Measurements from ENCODE around the gene ZNF239.
"Not testable (repeated sequence)": the region's sequence is repeated elsewhere in the genome, so short reads cannot be mapped to it uniquely, and the experiment has no call there.

The ZNF239 gene

DNA sequence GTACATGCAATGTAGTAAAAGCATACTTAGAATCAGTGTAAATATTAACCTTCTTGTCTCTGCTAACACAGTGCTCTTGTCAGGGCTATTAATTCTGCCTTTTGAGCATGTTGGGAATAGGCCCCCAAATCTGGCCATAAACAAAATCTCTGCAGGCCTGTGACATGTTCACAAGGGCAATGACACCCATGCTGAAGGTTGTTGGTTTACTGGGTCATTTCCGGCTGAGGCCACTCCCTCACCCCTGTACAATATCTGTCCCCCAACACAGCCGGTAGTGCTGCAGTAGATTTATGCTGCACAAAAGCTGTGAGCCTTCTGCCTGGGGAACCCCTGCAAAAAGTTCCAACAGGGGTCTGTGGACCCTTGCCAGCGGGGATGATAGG, 12.3 kb upstream of the ZNF239 start:
- not testable (repeated sequence) for H3K9me3 ChIP-seq (replicated peaks in 1 of 2; ENCODE audit: control insufficient read depth in 2 of 2, insufficient read depth in 1 of 2, low read depth in 1 of 2, low read length in 2 of 2); H3K36me3 ChIP-seq (replicated peaks in 1 of 2; ENCODE audit: control insufficient read depth in 2 of 2, insufficient read depth in 2 of 2, low read length in 2 of 2); H3K4me1 ChIP-seq (ENCODE audit: control insufficient read depth in 2 of 2, insufficient read depth in 1 of 2, low read depth in 1 of 2, low read length in 2 of 2); H3K23ac ChIP-seq (ENCODE audit: low read depth, low read length, poor library complexity); H3K14ac ChIP-seq (ENCODE audit: low read length); H2BK15ac ChIP-seq (ENCODE audit: low read length); H3K27ac ChIP-seq (replicated peaks; ENCODE audit: low read length); H2AK5ac ChIP-seq (ENCODE audit: low read depth, low read length); H4K8ac ChIP-seq (ENCODE audit: low read depth, low read length); H3K4me2 ChIP-seq (ENCODE audit: insufficient read depth, low read length, poor library complexity, severe bottlenecking); H2BK12ac ChIP-seq (ENCODE audit: low read length); H2BK5ac ChIP-seq (ENCODE audit: low read length); H4K91ac ChIP-seq (ENCODE audit: low read depth, low read length, poor library complexity); H2BK120ac ChIP-seq (ENCODE audit: low read depth, low read length); DNase-seq (ENCODE audit: low spot score); H3K4ac ChIP-seq (ENCODE audit: low read length); H3K79me1 ChIP-seq (ENCODE audit: low read depth, low read length); H3K4me3 ChIP-seq (ENCODE audit: low read length in 2 of 2); H3K18ac ChIP-seq (ENCODE audit: low read length); H3K27me3 ChIP-seq (ENCODE audit: control insufficient read depth in 3 of 3, insufficient read depth in 3 of 3, low read depth in 1 of 3, low read length in 3 of 3); H2AFZ ChIP-seq (ENCODE audit: low read length); H3K9ac ChIP-seq (ENCODE audit: low read depth, low read length, poor library complexity)
- WGBS, 2 donors (ENCODE audit: extremely low coverage in 2 of 2, insufficient read length in 2 of 2, insufficient replicate concordance in 1 of 2): no CpG with 5 or more reads among the region's 3 CpGs

DNA sequence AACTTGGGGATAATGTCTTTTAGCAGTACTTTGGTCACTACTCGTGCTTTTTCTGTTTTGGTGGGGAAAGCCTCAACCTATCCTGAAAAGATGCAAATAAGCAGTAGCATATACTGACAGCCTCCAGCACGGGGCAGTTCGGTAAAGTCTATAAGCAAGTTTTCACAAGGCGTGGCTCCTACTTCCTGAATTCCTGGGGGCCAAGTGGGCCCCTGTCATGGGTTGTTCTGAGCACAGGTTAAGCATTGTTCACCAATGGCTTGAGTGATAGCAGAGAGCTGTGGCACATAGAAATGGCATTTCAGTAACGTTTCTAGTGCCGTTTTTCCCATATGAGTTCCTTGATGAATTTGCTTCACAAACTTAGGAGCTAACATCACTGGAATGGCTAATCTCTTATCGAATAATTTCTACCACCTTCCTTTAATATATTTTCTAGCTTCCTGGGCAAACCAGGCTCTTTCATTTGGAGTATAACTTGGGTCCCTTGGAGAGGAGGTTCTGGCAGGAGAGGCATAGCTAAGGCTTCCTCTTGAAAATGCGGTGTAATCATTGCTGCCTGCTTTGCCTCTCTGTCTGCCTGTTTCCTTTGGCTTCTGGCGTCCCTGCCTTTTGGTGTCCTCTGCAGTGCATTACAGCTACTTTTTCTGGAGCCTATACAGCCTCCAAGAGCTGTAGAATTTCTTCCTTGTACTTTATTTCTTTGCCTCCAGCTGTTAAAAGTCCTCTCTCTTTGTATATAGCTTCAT, 11.7 kb upstream of the ZNF239 start:
- no peak overlapping the region for H3K4me2 ChIP-seq (ENCODE audit: insufficient read depth, low read length, poor library complexity, severe bottlenecking)
- no peak overlapping the region for H3K27ac ChIP-seq (replicated peaks; ENCODE audit: low read length)
- H2AFZ ChIP-seq (ENCODE audit: low read length): no peak overlapping the region
- H3K36me3 ChIP-seq (replicated peaks in 1 of 2; ENCODE audit: control insufficient read depth in 2 of 2, insufficient read depth in 2 of 2, low read length in 2 of 2): no peaks in the 10 kb centered on the region
- H4K8ac ChIP-seq (ENCODE audit: low read depth, low read length): no peak overlapping the region
- H3K18ac ChIP-seq (ENCODE audit: low read length): no peak overlapping the region
- H3K27me3 ChIP-seq (ENCODE audit: control insufficient read depth in 3 of 3, insufficient read depth in 3 of 3, low read depth in 1 of 3, low read length in 3 of 3): no peaks in the 10 kb centered on the region
- H2BK120ac ChIP-seq (ENCODE audit: low read depth, low read length): no peak overlapping the region
- H3K4me1 ChIP-seq (ENCODE audit: control insufficient read depth in 2 of 2, insufficient read depth in 1 of 2, low read depth in 1 of 2, low read length in 2 of 2): no peaks in the 10 kb centered on the region
- H3K9ac ChIP-seq (ENCODE audit: low read depth, low read length, poor library complexity): no peak overlapping the region
- DNase-seq (ENCODE audit: low spot score): no peak
- H3K4ac ChIP-seq (ENCODE audit: low read length): no peak overlapping the region
- no peak overlapping the region for H3K14ac ChIP-seq (ENCODE audit: low read length)
- H4K91ac ChIP-seq (ENCODE audit: low read depth, low read length, poor library complexity): no peak overlapping the region
- WGBS, 2 donors (ENCODE audit: extremely low coverage in 2 of 2, insufficient read length in 2 of 2, insufficient replicate concordance in 1 of 2): no CpG with 5 or more reads among the region's 9 CpGs
- H3K79me1 ChIP-seq (ENCODE audit: low read depth, low read length): no peaks in the 10 kb centered on the region
- no peak overlapping the region for H2BK15ac ChIP-seq (ENCODE audit: low read length)
- H2BK5ac ChIP-seq (ENCODE audit: low read length): no peak overlapping the region
- H2BK12ac ChIP-seq (ENCODE audit: low read length): no peak overlapping the region
- H3K9me3 ChIP-seq (replicated peaks in 1 of 2; ENCODE audit: control insufficient read depth in 2 of 2, insufficient read depth in 1 of 2, low read depth in 1 of 2, low read length in 2 of 2): peaks cover 0 to 2% of the 10 kb centered on the region in 2 donors
- H2AK5ac ChIP-seq (ENCODE audit: low read depth, low read length): no peak overlapping the region
- H3K23ac ChIP-seq (ENCODE audit: low read depth, low read length, poor library complexity): no peak overlapping the region
- H3K4me3 ChIP-seq (ENCODE audit: low read length in 2 of 2): no peak overlapping the region

DNA sequence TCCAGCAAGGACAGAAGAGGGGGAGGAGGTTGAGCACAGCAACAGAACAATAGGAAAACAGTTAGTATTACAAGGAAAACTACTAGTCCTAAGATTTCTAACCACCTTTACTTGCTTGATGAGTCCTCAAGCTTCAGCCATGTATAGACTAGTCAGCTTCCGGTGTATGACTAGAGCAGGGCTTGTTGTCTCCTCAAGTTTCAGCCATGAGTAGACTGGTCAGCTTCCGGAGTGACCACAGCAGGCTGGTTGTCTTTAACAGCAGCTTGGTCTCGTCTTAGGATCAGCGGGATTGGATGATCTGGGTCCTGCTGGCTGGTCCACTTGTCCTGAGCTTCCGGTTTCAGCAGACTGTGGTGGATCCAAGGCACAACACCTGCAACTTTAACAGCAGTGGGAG, 10.6 kb upstream of the ZNF239 start:
- Histone ChIP-seq H4K8ac (ENCODE audit: low read depth, low read length) (no peak overlapping the region), H3K9me3 (replicated peaks in 1 of 2; ENCODE audit: control insufficient read depth in 2 of 2, insufficient read depth in 1 of 2, low read depth in 1 of 2, low read length in 2 of 2) (peaks cover 0 to 2% of the 10 kb centered on the region in 2 donors), H3K4me1 (ENCODE audit: control insufficient read depth in 2 of 2, insufficient read depth in 1 of 2, low read depth in 1 of 2, low read length in 2 of 2) (no peaks in the 10 kb centered on the region), H3K4me2 (ENCODE audit: insufficient read depth, low read length, poor library complexity, severe bottlenecking) (no peak overlapping the region), H3K27me3 (ENCODE audit: control insufficient read depth in 3 of 3, insufficient read depth in 3 of 3, low read depth in 1 of 3, low read length in 3 of 3) (no peaks in the 10 kb centered on the region), H3K14ac (ENCODE audit: low read length) (no peak overlapping the region), H3K36me3 (replicated peaks in 1 of 2; ENCODE audit: control insufficient read depth in 2 of 2, insufficient read depth in 2 of 2, low read length in 2 of 2) (no peaks in the 10 kb centered on the region), H2AFZ (ENCODE audit: low read length) (no peak overlapping the region), H3K18ac (ENCODE audit: low read length) (no peak overlapping the region), H2BK5ac (ENCODE audit: low read length) (no peak overlapping the region), H3K79me1 (ENCODE audit: low read depth, low read length) (no peaks in the 10 kb centered on the region), H4K91ac (ENCODE audit: low read depth, low read length, poor library complexity) (no peak overlapping the region), H2BK120ac (ENCODE audit: low read depth, low read length) (no peak overlapping the region), H3K4ac (ENCODE audit: low read length) (no peak overlapping the region), H3K4me3 (ENCODE audit: low read length in 2 of 2) (no peak overlapping the region), H3K23ac (ENCODE audit: low read depth, low read length, poor library complexity) (no peak overlapping the region), H2AK5ac (ENCODE audit: low read depth, low read length) (no peak overlapping the region), H3K27ac (replicated peaks; ENCODE audit: low read length) (no peak overlapping the region), H2BK12ac (ENCODE audit: low read length) (no peak overlapping the region), H3K9ac (ENCODE audit: low read depth, low read length, poor library complexity) (no peak overlapping the region), H2BK15ac (ENCODE audit: low read length) (no peak overlapping the region)
- DNase-seq (ENCODE audit: low spot score): no peak
- WGBS, 2 donors (ENCODE audit: extremely low coverage in 2 of 2, insufficient read length in 2 of 2, insufficient replicate concordance in 1 of 2): no CpG with 5 or more reads among the region's 5 CpGs

DNA sequence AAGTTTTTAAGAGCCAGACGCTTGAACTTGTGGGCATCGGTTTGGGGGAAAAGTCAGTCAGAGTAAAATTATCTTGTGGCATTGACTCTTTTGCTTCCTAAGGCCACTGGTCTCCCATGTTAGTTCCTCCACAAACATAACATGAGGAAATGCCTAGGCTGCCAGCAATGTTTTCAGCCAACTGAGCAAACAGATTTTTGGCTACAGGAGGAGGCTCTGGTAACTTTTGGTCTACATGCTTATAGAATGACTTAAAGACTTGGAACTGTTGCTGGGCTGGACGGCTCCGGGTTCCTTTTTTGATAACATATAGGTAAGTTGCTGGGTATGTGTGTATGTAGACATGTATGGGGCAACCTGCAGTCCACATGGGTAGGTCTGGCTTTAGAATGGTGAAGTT, 9.6 kb upstream of the ZNF239 start:
- no peaks in the 10 kb centered on the region for H3K27me3 ChIP-seq (ENCODE audit: control insufficient read depth in 3 of 3, insufficient read depth in 3 of 3, low read depth in 1 of 3, low read length in 3 of 3)
- H3K14ac ChIP-seq (ENCODE audit: low read length): no peak overlapping the region

More for the DNA sequence above, 9.6 kb upstream of the ZNF239 start:
- no peaks in the 10 kb centered on the region for H3K79me1 ChIP-seq (ENCODE audit: low read depth, low read length)
- H2BK120ac ChIP-seq (ENCODE audit: low read depth, low read length): no peak overlapping the region
- H4K8ac ChIP-seq (ENCODE audit: low read depth, low read length): no peak overlapping the region
- H4K91ac ChIP-seq (ENCODE audit: low read depth, low read length, poor library complexity): no peak overlapping the region
- no peak overlapping the region for H3K4me3 ChIP-seq (ENCODE audit: low read length in 2 of 2)
- H2BK12ac ChIP-seq (ENCODE audit: low read length): no peak overlapping the region
- H3K4me2 ChIP-seq (ENCODE audit: insufficient read depth, low read length, poor library complexity, severe bottlenecking): no peak overlapping the region
- no peak overlapping the region for H2BK5ac ChIP-seq (ENCODE audit: low read length)
- no peak overlapping the region for H3K27ac ChIP-seq (replicated peaks; ENCODE audit: low read length)
- H2AK5ac ChIP-seq (ENCODE audit: low read depth, low read length): no peak overlapping the region
- H3K4ac ChIP-seq (ENCODE audit: low read length): no peak overlapping the region
- H3K23ac ChIP-seq (ENCODE audit: low read depth, low read length, poor library complexity): no peak overlapping the region
- H3K9ac ChIP-seq (ENCODE audit: low read depth, low read length, poor library complexity): no peak overlapping the region
- H3K4me1 ChIP-seq (ENCODE audit: control insufficient read depth in 2 of 2, insufficient read depth in 1 of 2, low read depth in 1 of 2, low read length in 2 of 2): no peaks in the 10 kb centered on the region
- no peaks in the 10 kb centered on the region for H3K36me3 ChIP-seq (replicated peaks in 1 of 2; ENCODE audit: control insufficient read depth in 2 of 2, insufficient read depth in 2 of 2, low read length in 2 of 2)
- DNase-seq (ENCODE audit: low spot score): no peak
- peaks cover 0 to 2% of the 10 kb centered on the region in 2 donors for H3K9me3 ChIP-seq (replicated peaks in 1 of 2; ENCODE audit: control insufficient read depth in 2 of 2, insufficient read depth in 1 of 2, low read depth in 1 of 2, low read length in 2 of 2)
- no peak overlapping the region for H2BK15ac ChIP-seq (ENCODE audit: low read length)
- no peak overlapping the region for H3K18ac ChIP-seq (ENCODE audit: low read length)
- no peak overlapping the region for H2AFZ ChIP-seq (ENCODE audit: low read length)
- WGBS, 2 donors (ENCODE audit: extremely low coverage in 2 of 2, insufficient read length in 2 of 2, insufficient replicate concordance in 1 of 2): no CpG with 5 or more reads among the region's 4 CpGs
